ENCODE measurements around the gene HBP1.

Gene HBP1

GRCh38 chr7:107166736-107167426, 1.9 kb upstream of the HBP1 start:
- FAIRE-seq (no peak), DNase-seq (ENCODE audit: insufficient read length, low spot score) (no peak)

GRCh38 chr7:107167483-107168232, 1.1 kb upstream of the HBP1 start:
- TF ChIP-seq POLR2A (IDR thresholded peaks at IDR 0.05; ENCODE audit: low read depth, low read length), result 0 out of 2 replicates have a peak, but pooled peaks have one; percentile 24
- DNase-seq (ENCODE audit: insufficient read length, low spot score) (peak; percentile 43), FAIRE-seq (peak; percentile 83)

More at GRCh38 chr7:107166736-107167426, 1.9 kb upstream of the HBP1 start:
- TF ChIP-seq POLR2A (IDR thresholded peaks at IDR 0.05; ENCODE audit: low read depth, low read length), result no peak

- DNase-seq (ENCODE audit: insufficient read length, low spot score) (peak; percentile 84), FAIRE-seq (peak; percentile 90)
- no peak; the same call in 1 of the 2 replicates for TF ChIP-seq POLR2A (IDR thresholded peaks at IDR 0.05; ENCODE audit: low read depth, low read length)
These were observed 582 bp downstream of the HBP1 start for GRCh38 chr7:107169120-107170050.

GRCh38 chr7:107170051-107170915, 1.5 kb downstream of the HBP1 start:
- FAIRE-seq (no peak), DNase-seq (ENCODE audit: insufficient read length, low spot score) (no peak)
- no peak for TF ChIP-seq POLR2A (IDR thresholded peaks at IDR 0.05; ENCODE audit: low read depth, low read length)

- TF ChIP-seq POLR2A (IDR thresholded peaks at IDR 0.05; ENCODE audit: low read depth, low read length), result no peak
- DNase-seq (ENCODE audit: insufficient read length, low spot score) (no peak), FAIRE-seq (no peak)
These were observed 2.7 kb downstream of the HBP1 start for GRCh38 chr7:107171496-107171895.

GRCh38 chr7:107172276-107173032, 3.7 kb downstream of the HBP1 start:
- no peak for TF ChIP-seq POLR2A (IDR thresholded peaks at IDR 0.05; ENCODE audit: low read depth, low read length)
- FAIRE-seq (no peak), DNase-seq (ENCODE audit: insufficient read length, low spot score) (no peak)

- no peak for TF ChIP-seq POLR2A (IDR thresholded peaks at IDR 0.05; ENCODE audit: low read depth, low read length)
- FAIRE-seq, result no peak
- DNase-seq (ENCODE audit: insufficient read length, low spot score), result no peak
These were observed 4.4 kb downstream of the HBP1 start for GRCh38 chr7:107173191-107173590.

- DNase-seq (ENCODE audit: insufficient read length, low spot score), result no peak
- no peak for TF ChIP-seq POLR2A (IDR thresholded peaks at IDR 0.05; ENCODE audit: low read depth, low read length)
- no peak for FAIRE-seq
These were observed 5.0 kb downstream of the HBP1 start for GRCh38 chr7:107173691-107174406.

- FAIRE-seq (peak; percentile 78), DNase-seq (ENCODE audit: insufficient read length, low spot score) (peak; percentile 7)
- no peak for TF ChIP-seq POLR2A (IDR thresholded peaks at IDR 0.05; ENCODE audit: low read depth, low read length)
These were observed 10.7 kb downstream of the HBP1 start for GRCh38 chr7:107179326-107180164.

- no peak for TF ChIP-seq POLR2A (IDR thresholded peaks at IDR 0.05; ENCODE audit: low read depth, low read length)
- FAIRE-seq (peak; percentile 84), DNase-seq (ENCODE audit: insufficient read length, low spot score) (no peak)
These were observed 11.6 kb downstream of the HBP1 start for GRCh38 chr7:107180378-107180777.

GRCh38 chr7:107181172-107181571, 12.4 kb downstream of the HBP1 start:
- no peak for FAIRE-seq
- DNase-seq (ENCODE audit: insufficient read length, low spot score), result no peak
- no peak for TF ChIP-seq POLR2A (IDR thresholded peaks at IDR 0.05; ENCODE audit: low read depth, low read length)

Measured in H54 (cell line).